ENCODE measurements around the gene PEMT. TPM values are rescaled to one million over a fixed set of nuclear protein-coding genes. Genes with fewer than 3 reads are reported as not detected.

The PEMT gene
- polyA plus RNA-seq, 2 donors, result 27.2 to 34.2 TPM

GRCh38 chr17:17513626-17514025 lies 77.9 kb downstream of the PEMT start:
- Histone ChIP-seq H3K27ac (ENCODE audit: low read depth in 2 of 2, low read length in 1 of 2) (no peak overlapping the region), H3K9me3 (ENCODE audit: control insufficient read depth in 2 of 2, insufficient read depth in 1 of 2, low read depth in 1 of 2, low read length in 1 of 2) (no peaks in the 10 kb centered on the region), H3K36me3 (ENCODE audit: control insufficient read depth in 2 of 2, insufficient read depth in 2 of 2, low read length in 1 of 2) (no peaks in the 10 kb centered on the region), H3K27me3 (ENCODE audit: control insufficient read depth in 1 of 2, insufficient read depth in 2 of 2, low read length in 2 of 2) (no peaks in the 10 kb centered on the region), H3K4me3 (ENCODE audit: low read depth in 1 of 2, low read length in 2 of 2) (no peak overlapping the region), H3K4me1 (ENCODE audit: control insufficient read depth in 2 of 2, insufficient read depth in 2 of 2, low read length in 1 of 2) (peaks cover 0 to 6% of the 10 kb centered on the region in 2 donors)
- 98 to 99% methylated on average over 7 of the region's 7 CpGs for WGBS, 2 donors

- WGBS, 2 donors, result 91% methylated on average over 5 of the region's 5 CpGs
- no peaks in the 10 kb centered on the region for H3K27me3 ChIP-seq (ENCODE audit: control insufficient read depth in 1 of 2, insufficient read depth in 2 of 2, low read length in 2 of 2)
- H3K27ac ChIP-seq (ENCODE audit: low read depth in 2 of 2, low read length in 1 of 2), result no peak overlapping the region
- H3K9me3 ChIP-seq (ENCODE audit: control insufficient read depth in 2 of 2, insufficient read depth in 1 of 2, low read depth in 1 of 2, low read length in 1 of 2), result no peaks in the 10 kb centered on the region
- H3K36me3 ChIP-seq (ENCODE audit: control insufficient read depth in 2 of 2, insufficient read depth in 2 of 2, low read length in 1 of 2), result no peaks in the 10 kb centered on the region
- peaks cover 0 to 6% of the 10 kb centered on the region in 2 donors for H3K4me1 ChIP-seq (ENCODE audit: control insufficient read depth in 2 of 2, insufficient read depth in 2 of 2, low read length in 1 of 2)
- H3K4me3 ChIP-seq (ENCODE audit: low read depth in 1 of 2, low read length in 2 of 2), result no peak overlapping the region
These were observed 78.6 kb downstream of the PEMT start for GRCh38 chr17:17512866-17513265.

DNA sequence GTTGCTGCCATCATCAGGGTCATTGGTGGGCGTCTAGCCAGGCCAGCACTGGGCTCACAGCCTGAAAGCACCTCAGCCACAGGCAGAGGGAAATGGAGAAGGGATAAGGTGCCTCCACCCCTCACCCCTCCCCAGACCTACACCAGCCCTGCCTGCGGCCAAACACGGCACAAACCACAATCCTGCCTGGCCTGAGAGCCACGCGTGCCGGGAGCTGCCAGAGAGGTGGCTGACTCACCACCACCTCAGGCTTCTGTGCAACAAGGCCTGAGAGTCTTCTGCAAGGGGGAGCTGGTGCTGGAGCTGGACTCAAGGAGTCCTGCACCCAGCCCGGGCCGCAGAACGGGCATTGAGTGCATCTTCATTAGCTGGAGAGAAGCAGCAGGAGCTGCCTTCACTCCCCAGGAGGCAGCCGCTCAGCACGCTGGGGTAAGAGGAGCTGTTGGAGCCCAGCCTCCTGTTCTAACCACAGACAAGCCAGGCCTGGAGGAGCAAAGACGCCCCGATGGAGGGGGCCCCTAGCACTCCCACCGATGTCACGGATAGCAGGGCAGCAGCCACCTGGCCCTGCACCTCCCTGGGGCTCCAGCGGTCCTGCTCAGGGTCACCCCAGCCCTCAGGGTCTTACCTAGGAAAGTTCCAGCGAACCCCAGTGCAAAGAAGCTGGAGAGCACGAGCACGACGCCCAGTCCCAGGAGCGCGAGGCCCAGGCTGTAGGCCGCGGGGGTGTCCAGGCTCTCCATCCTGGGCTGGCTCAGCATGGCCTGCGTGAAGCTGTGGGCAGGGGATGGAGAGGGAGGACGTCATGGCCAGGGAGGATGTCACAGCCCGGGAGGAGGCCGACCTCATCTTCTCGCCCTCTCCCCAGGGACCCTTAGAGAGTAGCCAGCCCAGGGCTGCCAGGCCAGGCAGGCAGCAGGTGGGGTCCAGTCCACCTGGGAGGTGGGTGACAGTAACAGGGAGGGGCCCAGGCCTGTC lies 79.3 kb downstream of the PEMT start:
- WGBS, 2 donors, result 60 to 72% methylated on average over 29 of the region's 29 CpGs
- no peak overlapping the region for H3K27ac ChIP-seq (ENCODE audit: low read depth in 2 of 2, low read length in 1 of 2)
- no peak overlapping the region for H3K4me3 ChIP-seq (ENCODE audit: low read depth in 1 of 2, low read length in 2 of 2)
- H3K9me3 ChIP-seq (ENCODE audit: control insufficient read depth in 2 of 2, insufficient read depth in 1 of 2, low read depth in 1 of 2, low read length in 1 of 2), result no peaks in the 10 kb centered on the region
- peaks cover 0 to 8% of the 10 kb centered on the region in 2 donors for H3K4me1 ChIP-seq (ENCODE audit: control insufficient read depth in 2 of 2, insufficient read depth in 2 of 2, low read length in 1 of 2)
- H3K36me3 ChIP-seq (ENCODE audit: control insufficient read depth in 2 of 2, insufficient read depth in 2 of 2, low read length in 1 of 2), result no peaks in the 10 kb centered on the region
- no peaks in the 10 kb centered on the region for H3K27me3 ChIP-seq (ENCODE audit: control insufficient read depth in 1 of 2, insufficient read depth in 2 of 2, low read length in 2 of 2)

DNA sequence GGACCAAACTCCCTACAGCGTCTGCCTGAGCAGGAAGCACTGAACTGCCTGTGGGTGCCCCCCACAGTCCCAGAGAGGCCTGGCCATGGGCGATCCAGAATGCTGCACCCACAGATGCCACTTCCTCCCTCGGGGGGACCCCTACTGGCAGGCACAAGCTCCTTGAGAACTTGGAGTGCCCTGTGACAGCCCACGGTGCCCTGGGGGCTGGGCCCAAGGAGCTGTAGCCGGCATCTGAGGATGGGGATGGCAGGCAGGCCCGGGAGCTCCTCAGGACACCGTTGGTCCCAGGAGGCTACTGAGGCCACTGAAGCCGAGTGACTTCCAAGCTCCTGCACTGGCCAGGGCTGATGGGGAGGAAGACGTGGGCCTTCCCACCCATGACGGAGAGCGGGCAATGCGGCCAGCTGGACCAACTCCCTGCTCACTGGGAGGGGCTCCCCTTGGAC lies 80.2 kb downstream of the PEMT start:
- H3K27me3 ChIP-seq (ENCODE audit: control insufficient read depth in 1 of 2, insufficient read depth in 2 of 2, low read length in 2 of 2), result no peaks in the 10 kb centered on the region
- no peak overlapping the region for H3K27ac ChIP-seq (ENCODE audit: low read depth in 2 of 2, low read length in 1 of 2)
- H3K9me3 ChIP-seq (ENCODE audit: control insufficient read depth in 2 of 2, insufficient read depth in 1 of 2, low read depth in 1 of 2, low read length in 1 of 2), result no peaks in the 10 kb centered on the region
- WGBS, 2 donors, result 39 to 59% methylated on average over 12 of the region's 12 CpGs
- H3K36me3 ChIP-seq (ENCODE audit: control insufficient read depth in 2 of 2, insufficient read depth in 2 of 2, low read length in 1 of 2), result no peaks in the 10 kb centered on the region
- no peak overlapping the region for H3K4me3 ChIP-seq (ENCODE audit: low read depth in 1 of 2, low read length in 2 of 2)
- H3K4me1 ChIP-seq (ENCODE audit: control insufficient read depth in 2 of 2, insufficient read depth in 2 of 2, low read length in 1 of 2), result peaks cover 0 to 13% of the 10 kb centered on the region in 2 donors

- Histone ChIP-seq H3K27me3 (ENCODE audit: control insufficient read depth in 1 of 2, insufficient read depth in 2 of 2, low read length in 2 of 2) (no peaks in the 10 kb centered on the region), H3K4me1 (ENCODE audit: control insufficient read depth in 2 of 2, insufficient read depth in 2 of 2, low read length in 1 of 2) (peaks cover 0 to 13% of the 10 kb centered on the region in 2 donors), H3K4me3 (ENCODE audit: low read depth in 1 of 2, low read length in 2 of 2) (no peak overlapping the region), H3K9me3 (ENCODE audit: control insufficient read depth in 2 of 2, insufficient read depth in 1 of 2, low read depth in 1 of 2, low read length in 1 of 2) (no peaks in the 10 kb centered on the region), H3K36me3 (ENCODE audit: control insufficient read depth in 2 of 2, insufficient read depth in 2 of 2, low read length in 1 of 2) (no peaks in the 10 kb centered on the region), H3K27ac (ENCODE audit: low read depth in 2 of 2, low read length in 1 of 2) (no peak overlapping the region)
- whole genome bisulfite sequencing, 2 donors, result 78 to 80% methylated on average over 20 of the region's 20 CpGs
These were observed 80.8 kb downstream of the PEMT start for GRCh38 chr17:17510456-17511292.

DNA sequence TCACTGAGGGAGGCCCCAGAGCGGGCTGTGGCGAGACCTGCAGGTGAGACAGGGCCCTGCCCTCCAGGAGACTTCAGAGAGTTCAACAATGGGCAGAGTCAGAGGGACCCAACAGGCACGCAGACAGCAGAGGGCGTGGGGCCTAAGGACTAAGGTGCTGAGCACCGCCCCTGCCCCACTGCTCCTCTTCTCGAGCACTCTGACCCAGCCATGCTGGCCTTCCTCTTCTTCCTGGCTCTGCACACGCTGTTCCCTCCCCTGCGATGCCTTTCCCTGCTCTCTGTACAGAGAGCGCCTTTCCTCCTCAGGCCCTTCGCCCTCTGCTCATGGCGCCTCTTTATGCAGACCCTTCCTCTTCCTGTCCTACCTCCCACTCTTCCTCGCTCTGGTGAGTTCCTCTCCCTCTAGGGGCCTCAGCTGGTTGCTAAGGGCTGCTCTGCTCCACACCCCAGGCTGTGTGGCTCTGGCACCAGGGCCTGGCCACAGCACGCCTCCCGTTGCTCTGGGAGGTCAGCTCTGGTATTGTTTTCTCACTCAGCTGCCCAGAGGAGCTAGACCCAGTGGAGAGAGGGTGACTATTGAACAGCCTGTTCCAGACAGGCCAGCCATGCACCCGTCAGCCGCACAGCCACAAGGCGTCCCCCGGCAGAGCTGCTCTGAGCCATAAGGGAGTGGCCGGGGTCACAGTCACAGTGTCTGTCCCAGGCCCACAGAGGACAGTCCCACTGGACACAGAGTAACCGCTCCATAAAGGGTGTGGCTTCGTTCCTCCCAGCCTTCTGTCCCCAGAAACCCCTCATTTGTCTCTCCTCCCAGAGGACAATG lies 81.7 kb downstream of the PEMT start:
- Histone ChIP-seq H3K4me1 (ENCODE audit: control insufficient read depth in 2 of 2, insufficient read depth in 2 of 2, low read length in 1 of 2) (peaks cover 0 to 13% of the 10 kb centered on the region in 2 donors), H3K9me3 (ENCODE audit: control insufficient read depth in 2 of 2, insufficient read depth in 1 of 2, low read depth in 1 of 2, low read length in 1 of 2) (no peaks in the 10 kb centered on the region), H3K4me3 (ENCODE audit: low read depth in 1 of 2, low read length in 2 of 2) (no peak overlapping the region), H3K27me3 (ENCODE audit: control insufficient read depth in 1 of 2, insufficient read depth in 2 of 2, low read length in 2 of 2) (no peaks in the 10 kb centered on the region), H3K36me3 (ENCODE audit: control insufficient read depth in 2 of 2, insufficient read depth in 2 of 2, low read length in 1 of 2) (no peaks in the 10 kb centered on the region), H3K27ac (ENCODE audit: low read depth in 2 of 2, low read length in 1 of 2) (no peak overlapping the region)
- 94 to 95% methylated on average over 21 of the region's 21 CpGs for WGBS, 2 donors

DNA sequence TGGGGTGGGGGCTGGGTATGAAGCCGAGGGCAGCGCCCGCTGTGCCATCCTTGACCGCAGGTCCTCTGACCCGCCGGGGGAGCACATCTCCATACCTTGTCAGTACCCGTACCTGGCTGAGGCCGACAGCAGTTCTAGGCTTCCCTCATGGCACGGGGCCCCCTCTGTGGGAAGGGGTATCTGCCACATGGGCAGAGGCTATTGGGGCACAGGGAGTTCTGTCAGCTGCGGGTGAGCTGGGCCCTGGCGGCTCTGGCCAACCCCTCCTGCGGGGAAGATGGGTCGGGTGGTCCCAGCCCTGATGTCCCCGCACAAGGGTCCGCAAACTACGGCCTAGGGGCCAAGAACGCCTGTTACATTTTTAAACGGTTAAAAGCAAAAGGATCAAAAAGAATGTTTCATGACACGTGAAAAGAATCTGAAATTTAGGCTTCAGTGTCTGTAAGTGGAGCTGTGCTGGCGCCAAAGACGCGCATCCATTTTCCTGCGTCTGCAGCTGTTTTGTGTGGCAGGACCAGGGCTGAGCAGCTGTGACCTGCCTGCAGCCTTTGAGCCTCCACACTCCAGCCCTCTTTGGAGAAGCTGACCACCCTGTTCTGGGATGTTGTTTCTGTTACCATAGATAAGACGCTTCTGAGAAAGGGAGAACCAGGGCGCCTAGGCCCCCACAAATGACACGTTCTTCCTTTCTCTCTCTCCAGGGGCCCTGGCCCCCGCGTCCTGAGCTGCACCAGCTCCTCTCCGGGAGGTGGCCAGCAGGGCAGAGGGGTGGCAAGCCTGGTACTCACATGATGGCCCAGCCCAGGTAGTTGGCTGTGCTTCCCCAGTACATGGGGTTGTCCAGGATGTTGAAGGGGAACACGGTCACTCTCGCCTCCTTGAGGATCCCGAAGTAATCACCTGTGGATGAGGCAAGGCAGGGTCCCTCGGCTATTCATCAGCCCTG lies 82.6 kb downstream of the PEMT start:
- H3K36me3 ChIP-seq (ENCODE audit: control insufficient read depth in 2 of 2, insufficient read depth in 2 of 2, low read length in 1 of 2), result no peaks in the 10 kb centered on the region
- WGBS, 2 donors, result 90 to 93% methylated on average over 33 of the region's 33 CpGs
- H3K27ac ChIP-seq (ENCODE audit: low read depth in 2 of 2, low read length in 1 of 2), result no peak overlapping the region
- H3K27me3 ChIP-seq (ENCODE audit: control insufficient read depth in 1 of 2, insufficient read depth in 2 of 2, low read length in 2 of 2), result no peaks in the 10 kb centered on the region
- peaks cover 0 to 13% of the 10 kb centered on the region in 2 donors for H3K4me1 ChIP-seq (ENCODE audit: control insufficient read depth in 2 of 2, insufficient read depth in 2 of 2, low read length in 1 of 2)
- no peaks in the 10 kb centered on the region for H3K9me3 ChIP-seq (ENCODE audit: control insufficient read depth in 2 of 2, insufficient read depth in 1 of 2, low read depth in 1 of 2, low read length in 1 of 2)
- H3K4me3 ChIP-seq (ENCODE audit: low read depth in 1 of 2, low read length in 2 of 2), result no peak overlapping the region

DNA sequence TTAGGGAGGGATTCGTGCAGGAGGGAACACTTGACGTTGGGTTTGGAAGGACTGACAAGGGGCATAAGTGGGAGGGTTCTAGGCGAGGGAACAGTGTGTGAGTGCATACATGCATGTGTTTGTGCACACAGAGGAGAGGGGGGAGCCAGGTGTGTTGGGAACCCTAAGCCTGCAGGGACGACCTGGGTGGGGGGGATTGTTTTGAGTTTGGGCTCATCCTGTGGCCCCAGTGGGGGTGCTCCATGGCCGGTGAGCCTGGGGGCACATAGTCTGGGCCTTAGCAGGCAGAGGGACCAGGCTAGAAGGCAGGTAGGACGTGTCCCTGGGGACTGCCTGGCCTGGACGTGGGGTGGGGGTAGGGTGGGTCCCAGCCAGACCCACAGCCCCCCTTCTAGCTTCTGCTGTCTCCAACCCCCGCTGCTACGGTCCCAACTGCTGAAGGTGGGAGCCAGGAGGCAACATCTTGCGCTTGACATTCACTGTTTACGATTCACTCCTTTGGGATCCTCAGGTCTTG lies 83.4 kb downstream of the PEMT start:
- no peaks in the 10 kb centered on the region for H3K36me3 ChIP-seq (ENCODE audit: control insufficient read depth in 2 of 2, insufficient read depth in 2 of 2, low read length in 1 of 2)
- H3K27me3 ChIP-seq (ENCODE audit: control insufficient read depth in 1 of 2, insufficient read depth in 2 of 2, low read length in 2 of 2), result no peaks in the 10 kb centered on the region
- 89 to 90% methylated on average over 10 to 11 of the region's 11 CpGs for WGBS, 2 donors
- H3K4me1 ChIP-seq (ENCODE audit: control insufficient read depth in 2 of 2, insufficient read depth in 2 of 2, low read length in 1 of 2), result peaks cover 0 to 13% of the 10 kb centered on the region in 2 donors
- H3K27ac ChIP-seq (ENCODE audit: low read depth in 2 of 2, low read length in 1 of 2), result no peak overlapping the region
- no peak overlapping the region for H3K4me3 ChIP-seq (ENCODE audit: low read depth in 1 of 2, low read length in 2 of 2)
- no peaks in the 10 kb centered on the region for H3K9me3 ChIP-seq (ENCODE audit: control insufficient read depth in 2 of 2, insufficient read depth in 1 of 2, low read depth in 1 of 2, low read length in 1 of 2)

All from esophagus (tissue), 2 donors.